ENCODE measurements around the gene ARHGAP28. TPM values are rescaled to one million over a fixed set of nuclear protein-coding genes. Genes with fewer than 3 reads are reported as not detected.

ARHGAP28 gene
- total RNA-seq, 1 experiment from 2014 or later = 9.2 TPM

GRCh38 chr18:6810191-6810590, 80.7 kb downstream of the ARHGAP28 start:
- Histone ChIP-seq H2BK120ac (ENCODE audit: low read depth, low read length, poor library complexity, severe bottlenecking) (no peak overlapping the region), H3K23me2 (ENCODE audit: insufficient read length, low read depth, low read length, poor library complexity, severe bottlenecking) (no peaks in the 10 kb centered on the region), H3T11ph (ENCODE audit: low read length) (no peak overlapping the region), H3K14ac (ENCODE audit: insufficient read depth, low read length) (no peak overlapping the region), H2BK15ac (ENCODE audit: low read depth, low read length) (no peak overlapping the region), H3K4me2 (ENCODE audit: insufficient read depth, insufficient read length, low read length) (no peak overlapping the region), H3K56ac (ENCODE audit: insufficient read length, low read depth, low read length) (no peak overlapping the region), H3K79me1 (ENCODE audit: insufficient read depth, low read depth, low read length, poor library complexity, severe bottlenecking) (no peaks in the 10 kb centered on the region), H2BK5ac (ENCODE audit: insufficient read length, low read length) (no peak overlapping the region), H3K23ac (ENCODE audit: insufficient read length, low read depth, low read length) (no peak overlapping the region), H3K18ac (ENCODE audit: insufficient read length, low read depth, low read length) (no peak overlapping the region), H2AK5ac (ENCODE audit: insufficient read length, low read length) (no peak overlapping the region), H2AFZ (ENCODE audit: low read length) (no peak overlapping the region), H4K91ac (ENCODE audit: insufficient read length, low read depth, low read length) (no peak overlapping the region), H3K9ac (ENCODE audit: extremely low read depth, insufficient read length, low read length) (no peak overlapping the region), H2BK20ac (ENCODE audit: low read depth, low read length, poor library complexity, severe bottlenecking) (no peak overlapping the region), H3K4me1 (ENCODE audit: insufficient read depth, low read length) (no peaks in the 10 kb centered on the region; the same call in 1 of the 2 replicates), H2BK12ac (ENCODE audit: insufficient read length, low read depth, low read length) (no peak overlapping the region), H4K8ac (replicated peaks; ENCODE audit: insufficient read length, low read depth, low read length) (no peak overlapping the region), H3K27ac (ENCODE audit: insufficient read length, low read depth, low read length) (no peak overlapping the region), H4K5ac (ENCODE audit: insufficient read length, low read depth, low read length) (no peak overlapping the region), H3K9me3 (ENCODE audit: control insufficient read depth, low read depth, low read length) (no peaks in the 10 kb centered on the region), H3K27me3 (ENCODE audit: insufficient read depth, low read length) (no peaks in the 10 kb centered on the region), H3K79me2 (ENCODE audit: insufficient read depth, low read length) (no peaks in the 10 kb centered on the region), H4K20me1 (ENCODE audit: control insufficient read depth, insufficient read depth, insufficient read length) (no peaks in the 10 kb centered on the region), H3K4ac (ENCODE audit: low read depth, low read length) (no peak overlapping the region)
- peak overlapping the region in 1 of 3 experiments; percentile 67; a peak in 1 of 7 replicates for H3K27ac Mint-ChIP-seq
- H3K4me3 Mint-ChIP-seq = no peak overlapping the region
- peaks cover 4 to 7% (median 7%) of the 10 kb centered on the region in 3 experiments for H3K36me3 Mint-ChIP-seq (ENCODE audit: insufficient read depth in 1 of 3, low read depth in 3 of 3)
- peaks cover 8 to 9% of the 10 kb centered on the region in 2 experiments for H3K4me1 Mint-ChIP-seq
- H3K27me3 Mint-ChIP-seq (ENCODE audit: low read depth) = no peaks in the 10 kb centered on the region
- DNase-seq = no peak
- H3K9me3 Mint-ChIP-seq = peaks cover 6 to 9% of the 10 kb centered on the region in 2 experiments; a peak in 4 of 5 replicates
- TF ChIP-seq CTCF (conservative IDR thresholded peaks at IDR 0.05) = no peak
